PC-9 (cell line): ENCODE data around the gene CILP2.

ENCODE experiments used
- EZH2 ChIP-seq: fragments of 200-600 bp; sonication (generic); IDR thresholded peaks from 2 replicates; pipeline ENCODE4 v1.8.0; 2017; ENCODE audit warnings: antibody characterized with exemption, low read depth
- TF ChIP-seq, protein P1 (sequence below): fragments of 200-600 bp; sonication (generic); conservative IDR thresholded peaks from 2 replicates; pipeline ENCODE4 v1.6.1; 2017; ENCODE audit warnings: mixed run types, antibody characterized with exemption, mild to moderate bottlenecking, moderate library complexity

DNA sequence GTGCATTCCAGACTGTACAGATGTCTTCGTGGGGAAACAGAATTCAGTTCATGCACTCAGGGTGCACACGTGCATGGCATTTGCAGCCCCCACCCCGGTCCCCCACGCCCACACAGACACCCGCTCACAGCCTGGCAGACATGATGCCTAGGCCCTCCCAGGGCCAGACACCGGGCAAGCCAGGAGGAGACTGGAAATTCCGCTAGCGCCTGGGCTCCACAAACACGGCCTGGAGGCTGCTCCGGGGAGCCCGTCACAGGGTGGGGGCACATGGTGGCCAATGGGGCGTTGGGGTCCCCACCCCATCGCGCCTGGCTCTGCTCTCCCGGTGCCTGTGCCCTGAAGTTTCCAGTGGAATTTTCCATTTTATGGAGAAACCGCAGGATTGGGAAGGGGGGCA, 3.6 kb downstream of the CILP2 start:
- TF ChIP-seq, protein P1, sequence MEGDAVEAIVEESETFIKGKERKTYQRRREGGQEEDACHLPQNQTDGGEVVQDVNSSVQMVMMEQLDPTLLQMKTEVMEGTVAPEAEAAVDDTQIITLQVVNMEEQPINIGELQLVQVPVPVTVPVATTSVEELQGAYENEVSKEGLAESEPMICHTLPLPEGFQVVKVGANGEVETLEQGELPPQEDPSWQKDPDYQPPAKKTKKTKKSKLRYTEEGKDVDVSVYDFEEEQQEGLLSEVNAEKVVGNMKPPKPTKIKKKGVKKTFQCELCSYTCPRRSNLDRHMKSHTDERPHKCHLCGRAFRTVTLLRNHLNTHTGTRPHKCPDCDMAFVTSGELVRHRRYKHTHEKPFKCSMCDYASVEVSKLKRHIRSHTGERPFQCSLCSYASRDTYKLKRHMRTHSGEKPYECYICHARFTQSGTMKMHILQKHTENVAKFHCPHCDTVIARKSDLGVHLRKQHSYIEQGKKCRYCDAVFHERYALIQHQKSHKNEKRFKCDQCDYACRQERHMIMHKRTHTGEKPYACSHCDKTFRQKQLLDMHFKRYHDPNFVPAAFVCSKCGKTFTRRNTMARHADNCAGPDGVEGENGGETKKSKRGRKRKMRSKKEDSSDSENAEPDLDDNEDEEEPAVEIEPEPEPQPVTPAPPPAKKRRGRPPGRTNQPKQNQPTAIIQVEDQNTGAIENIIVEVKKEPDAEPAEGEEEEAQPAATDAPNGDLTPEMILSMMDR: no peak
- TF ChIP-seq EZH2: no peak
